Neural progenitor cell (in vitro differentiated cells): ENCODE measurements around the gene CEP63.

ENCODE experiments used
- CTCF ChIP-seq: fragments of 200-600 bp; sonication (generic); IDR thresholded peaks from 2 replicates; pipeline ENCODE4 v1.5.1; 2017; ENCODE audit warnings: antibody characterized with exemption, mild to moderate bottlenecking
- EZH2 ChIP-seq: fragments of 200-600 bp; sonication (generic); IDR thresholded peaks from 2 replicates; pipeline ENCODE4 v1.6.1; 2017; ENCODE audit warnings: antibody characterized with exemption, mild to moderate bottlenecking, moderate library complexity
- EZH2phosphoT487 ChIP-seq: fragments of 200-600 bp; sonication (generic); IDR thresholded peaks from 2 replicates; pipeline ENCODE4 v1.6.1; 2017; ENCODE audit warnings: antibody characterized with exemption

DNA sequence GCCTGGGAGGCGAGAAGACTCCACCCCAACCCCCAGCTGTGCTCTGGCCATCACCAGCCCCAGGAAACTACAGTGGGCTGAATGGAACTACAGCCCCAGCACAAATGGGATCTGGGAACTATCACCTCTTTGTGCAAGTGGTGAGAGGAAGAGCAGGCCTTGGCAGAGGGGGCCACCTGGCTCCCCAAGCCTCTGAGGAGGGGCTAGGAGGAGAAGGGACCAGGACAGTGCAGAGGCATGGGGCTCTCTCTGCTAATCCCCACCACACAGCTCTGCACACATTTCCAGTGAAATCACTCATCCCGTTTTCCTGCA, 133.4 kb downstream of the CEP63 start:
- TF ChIP-seq CTCF, result no peak
- no peak for TF ChIP-seq EZH2phosphoT487
- no peak for TF ChIP-seq EZH2
